ENCODE results near the gene FOCAD. TPM values are rescaled to one million over a fixed set of nuclear protein-coding genes. Genes with fewer than 3 reads are reported as not detected.
A peak's percentile ranks its signal among the peaks of the same experiment; 100 is the strongest.

FOCAD gene
- total RNA-seq, 4 donors from 2014 or later, result 15.7 to 39.9 (median 25.4) TPM

GRCh38 chr9:20697021-20697719, 13.1 kb downstream of the FOCAD start:
- H3K9me3 ChIP-seq, result no peaks in the 10 kb centered on the region
- H3K4me3 ChIP-seq, result no peak overlapping the region
- 89 to 91% methylated on average over 3 of the region's 3 CpGs for WGBS, 2 donors

DNA sequence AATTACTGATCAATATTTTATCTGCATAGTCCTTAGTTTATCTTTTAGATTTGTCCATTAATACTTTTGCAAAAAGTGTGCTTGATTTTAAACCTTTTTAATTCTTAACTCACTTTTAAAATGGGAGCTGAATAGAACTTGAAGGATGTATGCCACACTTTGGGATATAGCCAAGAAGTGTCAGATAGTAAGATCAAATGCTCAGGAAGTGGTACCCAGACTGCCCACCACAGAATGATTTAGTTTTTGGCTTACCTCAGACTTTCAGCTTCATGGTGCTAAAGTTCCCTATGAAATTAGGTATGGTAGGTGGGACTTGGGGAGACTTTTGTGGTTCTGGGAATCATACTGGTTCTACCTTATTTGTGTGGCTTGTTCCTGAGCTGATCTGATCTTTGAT, 14.7 kb downstream of the FOCAD start:
- Histone ChIP-seq H3K4me3 (no peak overlapping the region), H3K4me1 (peaks cover 0 to 19% (median 9%) of the 10 kb centered on the region in 4 donors), H3K27ac (no peak overlapping the region), H3K36me3 (no peaks in the 10 kb centered on the region), H3K27me3 (no peaks in the 10 kb centered on the region), H3K9me3 (no peaks in the 10 kb centered on the region)
- no peak for TF ChIP-seq POLR2A (IDR thresholded peaks at IDR 0.05)
- TF ChIP-seq, protein P1, sequence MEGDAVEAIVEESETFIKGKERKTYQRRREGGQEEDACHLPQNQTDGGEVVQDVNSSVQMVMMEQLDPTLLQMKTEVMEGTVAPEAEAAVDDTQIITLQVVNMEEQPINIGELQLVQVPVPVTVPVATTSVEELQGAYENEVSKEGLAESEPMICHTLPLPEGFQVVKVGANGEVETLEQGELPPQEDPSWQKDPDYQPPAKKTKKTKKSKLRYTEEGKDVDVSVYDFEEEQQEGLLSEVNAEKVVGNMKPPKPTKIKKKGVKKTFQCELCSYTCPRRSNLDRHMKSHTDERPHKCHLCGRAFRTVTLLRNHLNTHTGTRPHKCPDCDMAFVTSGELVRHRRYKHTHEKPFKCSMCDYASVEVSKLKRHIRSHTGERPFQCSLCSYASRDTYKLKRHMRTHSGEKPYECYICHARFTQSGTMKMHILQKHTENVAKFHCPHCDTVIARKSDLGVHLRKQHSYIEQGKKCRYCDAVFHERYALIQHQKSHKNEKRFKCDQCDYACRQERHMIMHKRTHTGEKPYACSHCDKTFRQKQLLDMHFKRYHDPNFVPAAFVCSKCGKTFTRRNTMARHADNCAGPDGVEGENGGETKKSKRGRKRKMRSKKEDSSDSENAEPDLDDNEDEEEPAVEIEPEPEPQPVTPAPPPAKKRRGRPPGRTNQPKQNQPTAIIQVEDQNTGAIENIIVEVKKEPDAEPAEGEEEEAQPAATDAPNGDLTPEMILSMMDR (IDR thresholded peaks at IDR 0.05), result no peak
- TF ChIP-seq EP300 (IDR thresholded peaks at IDR 0.05), result no peak
- no peak for DNase-seq (ENCODE audit: low spot score in 2 of 2)

More at GRCh38 chr9:20697021-20697719, 13.1 kb downstream of the FOCAD start:
- TF ChIP-seq POLR2A (IDR thresholded peaks at IDR 0.05) (no peak), EP300 (IDR thresholded peaks at IDR 0.05) (no peak)
- TF ChIP-seq, protein P1 (IDR thresholded peaks at IDR 0.05), result no peak
- DNase-seq (ENCODE audit: low spot score in 2 of 2), result no peak
- no peaks in the 10 kb centered on the region for H3K27me3 ChIP-seq
- peaks cover 0 to 19% (median 9%) of the 10 kb centered on the region in 4 donors for H3K4me1 ChIP-seq
- no peaks in the 10 kb centered on the region for H3K36me3 ChIP-seq
- H3K27ac ChIP-seq, result no peak overlapping the region

DNA sequence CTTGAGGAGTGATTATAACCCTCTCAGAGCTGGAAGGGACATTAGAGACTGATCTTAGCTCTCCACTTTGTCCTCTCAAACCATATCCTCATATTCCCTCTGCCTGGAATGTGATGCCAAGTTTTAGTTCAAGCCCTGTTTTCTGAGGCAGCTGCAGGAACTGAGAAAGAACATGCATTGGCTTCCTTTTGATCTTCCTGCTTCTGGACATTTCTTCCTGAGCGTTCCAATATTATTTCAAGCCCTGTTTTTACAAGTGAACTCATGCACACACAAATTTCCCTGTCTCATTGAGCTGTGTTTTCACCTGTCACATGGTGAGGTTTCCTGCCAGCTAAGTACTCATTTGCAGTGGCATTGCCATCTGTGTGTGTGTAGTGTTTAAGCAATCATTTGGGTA, 17.0 kb downstream of the FOCAD start:
- no peaks in the 10 kb centered on the region for H3K27me3 ChIP-seq
- WGBS, 2 donors, result 6 to 11% methylated on average over 1 of the region's 1 CpG
- no peaks in the 10 kb centered on the region for H3K9me3 ChIP-seq
- peaks cover 0 to 19% (median 9%) of the 10 kb centered on the region in 4 donors for H3K4me1 ChIP-seq
- no peak overlapping the region for H3K4me3 ChIP-seq
- no peaks in the 10 kb centered on the region for H3K36me3 ChIP-seq
- TF ChIP-seq EP300 (IDR thresholded peaks at IDR 0.05) (no peak), POLR2A (IDR thresholded peaks at IDR 0.05) (no peak)
- TF ChIP-seq, protein P1 (IDR thresholded peaks at IDR 0.05), result no peak
- H3K27ac ChIP-seq, result peak overlapping the region in 1 of 4 donors; percentile 37
- DNase-seq (ENCODE audit: low spot score in 2 of 2), result no peak

GRCh38 chr9:20702570-20702969, 18.5 kb downstream of the FOCAD start:
- 85 to 89% methylated on average over 4 of the region's 4 CpGs for WGBS, 2 donors
- Histone ChIP-seq H3K27me3 (no peaks in the 10 kb centered on the region), H3K27ac (no peak overlapping the region), H3K9me3 (no peaks in the 10 kb centered on the region), H3K4me1 (peaks cover 0 to 26% (median 9%) of the 10 kb centered on the region in 4 donors), H3K4me3 (no peak overlapping the region), H3K36me3 (no peaks in the 10 kb centered on the region)
- no peak for DNase-seq (ENCODE audit: low spot score in 2 of 2)
- TF ChIP-seq POLR2A (IDR thresholded peaks at IDR 0.05) (no peak), EP300 (IDR thresholded peaks at IDR 0.05) (no peak)
- TF ChIP-seq, protein P1 (IDR thresholded peaks at IDR 0.05), result no peak

DNA sequence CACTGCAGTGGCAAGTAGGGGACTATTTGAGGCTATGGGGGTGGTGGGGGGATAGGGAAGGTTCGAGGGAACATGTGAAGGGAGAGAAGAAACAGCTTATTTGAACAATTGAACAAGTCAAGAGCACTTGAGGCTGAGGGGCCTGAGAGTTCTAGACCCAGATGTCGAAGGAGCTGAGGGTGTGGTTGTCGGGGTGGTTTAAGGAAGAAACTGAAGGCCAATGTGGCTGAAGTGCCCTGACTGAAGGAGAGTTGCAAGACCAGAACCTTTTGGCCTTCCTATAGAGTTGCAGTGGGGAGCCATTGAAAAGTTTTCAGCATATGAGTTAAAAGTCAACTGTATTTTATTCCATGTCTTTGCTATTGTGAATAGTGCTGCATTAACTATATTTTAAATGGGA, 19.1 kb downstream of the FOCAD start:
- DNase-seq (ENCODE audit: low spot score in 2 of 2), result no peak
- Histone ChIP-seq H3K27ac (no peak overlapping the region), H3K9me3 (no peaks in the 10 kb centered on the region), H3K4me1 (peaks cover 0 to 26% (median 9%) of the 10 kb centered on the region in 4 donors), H3K4me3 (no peak overlapping the region), H3K27me3 (no peaks in the 10 kb centered on the region), H3K36me3 (no peaks in the 10 kb centered on the region)
- TF ChIP-seq POLR2A (IDR thresholded peaks at IDR 0.05), result no peak
- TF ChIP-seq EP300 (IDR thresholded peaks at IDR 0.05), result no peak
- TF ChIP-seq, protein P1 (IDR thresholded peaks at IDR 0.05), result no peak
- 82 to 93% methylated on average over 3 of the region's 3 CpGs for WGBS, 2 donors
